RWPE2 (cell line): Measurements from ENCODE around the gene PLEKHG4B.

Experiments used
- ATAC-seq: fragments of 200-7000 bp; cut with Tn5 transposase; 3 replicates; pipeline ENCODE4 v1.9.1; 2021; ENCODE audit warnings: low read depth
- DNase-seq: peaks from one replicate; pipeline ENCODE4 v3.0.0-alpha.2; 2020; ENCODE audit warnings: low spot score
- H3K27ac ChIP-seq: fragments of 450-650 bp; 2 replicates; pipeline ENCODE4 v1.5.1; 2017; ENCODE audit warnings: mild to moderate bottlenecking; ENCODE audit not compliant: poor library complexity, severe bottlenecking
- H3K27me3 ChIP-seq: fragments of 250-450 bp; sonication (Bioruptor Pico); 2 replicates; pipeline ENCODE4 v1.5.1; 2021; ENCODE audit warnings: mild to moderate bottlenecking, moderate library complexity; ENCODE audit not compliant: insufficient read depth, poor library complexity, severe bottlenecking
- H3K36me3 ChIP-seq: fragments of 250-450 bp; sonication (Bioruptor Pico); 2 replicates; pipeline ENCODE4 v1.5.1; 2020; ENCODE audit warnings: low read depth, mild to moderate bottlenecking, moderate library complexity
- H3K4me1 ChIP-seq: fragments of 250-450 bp; sonication (Bioruptor Pico); 2 replicates; pipeline ENCODE4 v1.5.1; 2021; ENCODE audit warnings: mild to moderate bottlenecking, moderate library complexity; ENCODE audit not compliant: insufficient read depth, poor library complexity, severe bottlenecking
- H3K4me3 ChIP-seq: fragments of 250-450 bp; sonication (Bioruptor Pico); 2 replicates; pipeline ENCODE4 v1.5.1; 2021; ENCODE audit warnings: mild to moderate bottlenecking, moderate library complexity; ENCODE audit not compliant: severe bottlenecking
- H3K9me3 ChIP-seq: fragments of 250-450 bp; sonication (Bioruptor Pico); 2 replicates; pipeline ENCODE4 v1.5.1; 2021; ENCODE audit warnings: mild to moderate bottlenecking, moderate library complexity; ENCODE audit not compliant: severe bottlenecking
- TF ChIP-seq, protein P1 (sequence below): fragments of 450-650 bp; IDR thresholded peaks from one replicate; pipeline ENCODE4 v1.5.1; 2017; ENCODE audit warnings: mild to moderate bottlenecking, moderate library complexity; ENCODE audit not compliant: poor library complexity, severe bottlenecking

PLEKHG4B gene

DNA sequence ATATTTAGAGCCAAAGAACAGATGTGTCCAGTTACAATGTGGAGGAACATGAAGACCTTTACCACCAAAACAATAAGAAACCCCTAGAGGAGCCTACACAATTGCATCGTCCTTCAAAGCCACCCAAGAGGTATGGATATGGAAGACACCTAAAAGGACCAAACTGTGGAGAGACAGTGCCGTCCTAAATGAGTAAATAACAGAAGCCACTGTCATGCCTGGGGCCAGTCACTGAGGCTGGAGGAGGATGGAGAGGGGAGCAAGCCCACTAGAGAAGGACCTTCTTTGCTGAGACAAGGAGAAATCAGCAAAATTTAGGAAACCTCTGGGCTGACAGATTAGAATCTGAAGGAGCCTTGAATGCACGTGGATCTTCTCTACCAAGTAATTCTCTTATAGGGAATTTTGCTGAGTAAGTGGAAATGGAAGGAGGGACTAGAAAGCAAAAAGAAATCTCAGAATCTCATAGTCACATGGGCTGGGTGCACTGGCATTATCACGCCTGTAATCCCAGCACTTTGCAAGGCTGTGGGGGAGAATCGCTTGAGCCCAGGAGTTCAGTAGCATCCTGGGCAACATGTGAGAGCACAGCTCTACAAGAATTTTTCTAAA, 27.6 kb downstream of the PLEKHG4B start:
- Histone ChIP-seq H3K27ac (no peak overlapping the region), H3K9me3 (peaks cover 8% of the 10 kb centered on the region), H3K36me3 (peaks cover 4% of the 10 kb centered on the region; the same call in 1 of the 2 replicates), H3K4me1 (no peaks in the 10 kb centered on the region), H3K27me3 (peaks cover 8% of the 10 kb centered on the region), H3K4me3 (no peak overlapping the region)
- ATAC-seq (no peak), DNase-seq (no peak)
- TF ChIP-seq, protein P1, sequence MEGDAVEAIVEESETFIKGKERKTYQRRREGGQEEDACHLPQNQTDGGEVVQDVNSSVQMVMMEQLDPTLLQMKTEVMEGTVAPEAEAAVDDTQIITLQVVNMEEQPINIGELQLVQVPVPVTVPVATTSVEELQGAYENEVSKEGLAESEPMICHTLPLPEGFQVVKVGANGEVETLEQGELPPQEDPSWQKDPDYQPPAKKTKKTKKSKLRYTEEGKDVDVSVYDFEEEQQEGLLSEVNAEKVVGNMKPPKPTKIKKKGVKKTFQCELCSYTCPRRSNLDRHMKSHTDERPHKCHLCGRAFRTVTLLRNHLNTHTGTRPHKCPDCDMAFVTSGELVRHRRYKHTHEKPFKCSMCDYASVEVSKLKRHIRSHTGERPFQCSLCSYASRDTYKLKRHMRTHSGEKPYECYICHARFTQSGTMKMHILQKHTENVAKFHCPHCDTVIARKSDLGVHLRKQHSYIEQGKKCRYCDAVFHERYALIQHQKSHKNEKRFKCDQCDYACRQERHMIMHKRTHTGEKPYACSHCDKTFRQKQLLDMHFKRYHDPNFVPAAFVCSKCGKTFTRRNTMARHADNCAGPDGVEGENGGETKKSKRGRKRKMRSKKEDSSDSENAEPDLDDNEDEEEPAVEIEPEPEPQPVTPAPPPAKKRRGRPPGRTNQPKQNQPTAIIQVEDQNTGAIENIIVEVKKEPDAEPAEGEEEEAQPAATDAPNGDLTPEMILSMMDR: no peak

DNA sequence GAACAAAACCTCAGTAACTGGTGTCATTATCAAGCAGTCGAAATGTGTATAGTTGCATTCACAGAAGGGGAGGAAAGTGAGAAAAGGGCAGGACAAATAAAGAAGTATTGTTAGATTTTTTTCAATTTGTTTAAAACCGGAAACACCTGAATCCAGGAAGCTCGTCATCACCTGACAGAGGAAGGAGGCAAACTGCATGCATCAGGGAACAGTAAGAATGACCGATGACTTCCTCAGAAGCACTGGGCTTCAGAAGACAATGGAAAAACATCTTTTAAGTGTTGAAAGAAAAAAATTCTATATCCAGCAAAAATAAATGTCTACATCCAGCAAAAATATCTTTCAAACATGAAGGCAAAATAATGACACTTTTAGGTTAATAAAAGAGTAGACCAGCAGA, 29.5 kb downstream of the PLEKHG4B start:
- Histone ChIP-seq H3K36me3 (peaks cover 4% of the 10 kb centered on the region; the same call in 1 of the 2 replicates), H3K9me3 (peaks cover 8% of the 10 kb centered on the region), H3K4me3 (no peak overlapping the region), H3K27ac (no peak overlapping the region), H3K27me3 (peaks cover 4% of the 10 kb centered on the region), H3K4me1 (no peaks in the 10 kb centered on the region)
- TF ChIP-seq, protein P1: no peak
- ATAC-seq (no peak), DNase-seq (no peak)

DNA sequence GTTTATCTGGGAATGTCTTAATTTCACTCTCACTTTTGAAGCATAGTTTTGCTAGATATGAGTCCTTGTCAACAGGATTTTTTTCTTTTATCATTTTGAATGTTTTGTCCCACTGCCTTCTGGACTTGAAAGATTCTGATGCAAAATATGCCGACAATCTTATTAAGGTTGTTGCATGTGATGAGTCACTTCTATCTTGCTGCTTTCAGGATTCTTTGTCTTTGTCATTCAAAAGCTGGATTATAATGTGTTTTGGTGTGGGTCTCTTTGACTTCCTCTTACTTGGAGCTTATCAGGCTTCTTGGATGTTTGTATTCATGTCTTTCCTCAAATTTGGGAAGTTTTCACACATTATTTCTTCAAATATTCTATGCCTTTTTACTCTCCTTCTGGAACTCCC, 33.8 kb downstream of the PLEKHG4B start:
- no peak overlapping the region for H3K27ac ChIP-seq
- H3K4me3 ChIP-seq: no peak overlapping the region
- DNase-seq (no peak), ATAC-seq (no peak)
- H3K27me3 ChIP-seq: peaks cover 8% of the 10 kb centered on the region
- H3K4me1 ChIP-seq: no peaks in the 10 kb centered on the region
- TF ChIP-seq, protein P1: no peak
- peaks cover 4% of the 10 kb centered on the region; the same call in 1 of the 2 replicates for H3K36me3 ChIP-seq
- H3K9me3 ChIP-seq: peaks cover 8% of the 10 kb centered on the region

DNA sequence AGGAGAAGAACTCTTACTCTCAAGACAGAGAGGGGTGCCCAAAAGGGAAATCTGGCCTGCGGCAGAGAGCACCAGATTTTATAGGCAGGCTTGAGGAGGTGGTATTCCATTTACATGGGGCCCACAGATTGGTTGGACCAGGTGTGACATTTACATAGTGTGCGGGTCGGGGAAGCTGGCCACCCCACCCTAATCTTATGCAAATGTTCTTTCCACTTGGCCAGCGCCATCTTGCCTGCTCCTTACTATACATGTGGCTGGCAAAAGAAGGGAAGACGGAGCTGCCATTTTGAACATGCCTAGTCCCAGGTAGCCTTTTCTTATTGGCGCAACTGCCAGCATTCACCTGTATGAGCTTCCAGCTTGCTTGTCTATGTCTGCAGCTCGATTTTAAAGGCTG, 34.8 kb downstream of the PLEKHG4B start:
- ATAC-seq (no peak), DNase-seq (no peak)
- Histone ChIP-seq H3K27ac (no peak overlapping the region), H3K4me1 (no peaks in the 10 kb centered on the region), H3K27me3 (peaks cover 10% of the 10 kb centered on the region), H3K9me3 (peaks cover 3% of the 10 kb centered on the region), H3K36me3 (peaks cover 2% of the 10 kb centered on the region; the same call in 1 of the 2 replicates), H3K4me3 (no peak overlapping the region)
- TF ChIP-seq, protein P1: no peak

DNA sequence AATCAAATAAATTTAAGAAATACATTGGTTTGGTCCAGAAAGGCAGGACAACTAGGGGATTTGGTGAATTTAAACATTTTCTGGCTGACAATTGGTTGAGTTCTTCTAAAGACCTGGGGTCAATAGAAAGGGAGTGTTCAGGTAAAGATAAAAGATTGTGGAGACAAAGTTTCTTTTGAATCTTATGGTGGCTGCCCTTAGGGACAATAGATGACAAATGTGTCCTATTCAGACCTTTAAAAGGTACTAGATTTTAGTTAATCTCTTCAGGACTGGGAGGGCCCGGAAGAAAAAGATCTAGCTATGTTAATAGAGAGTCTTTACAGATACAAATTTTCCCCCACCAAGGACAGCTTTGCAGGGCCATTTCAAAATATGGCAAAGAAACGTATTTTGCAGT, 35.9 kb downstream of the PLEKHG4B start:
- no peaks in the 10 kb centered on the region for H3K36me3 ChIP-seq
- no peaks in the 10 kb centered on the region for H3K9me3 ChIP-seq
- no peaks in the 10 kb centered on the region for H3K4me1 ChIP-seq
- H3K27me3 ChIP-seq: peaks cover 9% of the 10 kb centered on the region
- H3K4me3 ChIP-seq: no peak overlapping the region
- no peak for DNase-seq
- no peak overlapping the region for H3K27ac ChIP-seq
- ATAC-seq: no peak
- TF ChIP-seq, protein P1: no peak
